RWPE2 (cell line): ENCODE results near the gene OR9A2.

Source experiments
- ATAC-seq: fragments of 200-7000 bp; cut with Tn5 transposase; 3 replicates; pipeline ENCODE4 v1.9.1; 2021; ENCODE audit warnings: low read depth
- DNase-seq: peaks from one replicate; pipeline ENCODE4 v3.0.0-alpha.2; 2020; ENCODE audit warnings: low spot score
- H3K27ac ChIP-seq: fragments of 450-650 bp; 2 replicates; pipeline ENCODE4 v1.5.1; 2017; ENCODE audit warnings: mild to moderate bottlenecking; ENCODE audit not compliant: poor library complexity, severe bottlenecking
- H3K27me3 ChIP-seq: fragments of 250-450 bp; sonication (Bioruptor Pico); 2 replicates; pipeline ENCODE4 v1.5.1; 2021; ENCODE audit warnings: mild to moderate bottlenecking, moderate library complexity; ENCODE audit not compliant: insufficient read depth, poor library complexity, severe bottlenecking
- H3K36me3 ChIP-seq: fragments of 250-450 bp; sonication (Bioruptor Pico); 2 replicates; pipeline ENCODE4 v1.5.1; 2020; ENCODE audit warnings: low read depth, mild to moderate bottlenecking, moderate library complexity
- H3K4me1 ChIP-seq: fragments of 250-450 bp; sonication (Bioruptor Pico); 2 replicates; pipeline ENCODE4 v1.5.1; 2021; ENCODE audit warnings: mild to moderate bottlenecking, moderate library complexity; ENCODE audit not compliant: insufficient read depth, poor library complexity, severe bottlenecking
- H3K4me3 ChIP-seq: fragments of 250-450 bp; sonication (Bioruptor Pico); 2 replicates; pipeline ENCODE4 v1.5.1; 2021; ENCODE audit warnings: mild to moderate bottlenecking, moderate library complexity; ENCODE audit not compliant: severe bottlenecking
- H3K9me3 ChIP-seq: fragments of 250-450 bp; sonication (Bioruptor Pico); 2 replicates; pipeline ENCODE4 v1.5.1; 2021; ENCODE audit warnings: mild to moderate bottlenecking, moderate library complexity; ENCODE audit not compliant: severe bottlenecking
- CTCF ChIP-seq: fragments of 450-650 bp; IDR thresholded peaks from one replicate; pipeline ENCODE4 v1.5.1; 2017; ENCODE audit warnings: mild to moderate bottlenecking, moderate library complexity; ENCODE audit not compliant: poor library complexity, severe bottlenecking

OR9A2 gene

GRCh38 chr7:143027032-143027431, at the start of gene OR9A2:
OR9A2 (minus strand) TSS chr7:143027132; CDS start chr7:143027132, 0 bp downstream.
- Histone ChIP-seq H3K4me1 (no peaks in the 10 kb centered on the region), H3K4me3 (no peak within 1 kb of the TSS), H3K27me3 (no peaks in the 10 kb centered on the region), H3K36me3 (no peaks in the 10 kb centered on the region), H3K9me3 (no peaks in the 10 kb centered on the region), H3K27ac (no peak within 1 kb of the TSS)
- ATAC-seq (no peak), DNase-seq (no peak)
- TF ChIP-seq CTCF = no peak

- H3K27ac ChIP-seq = no peak overlapping the region
Measured at GRCh38 chr7:143074141-143074540, 47.2 kb upstream of the OR9A2 start.

GRCh38 chr7:143073556-143073955, 46.6 kb upstream of the OR9A2 start:
- H3K9me3 ChIP-seq = no peaks in the 10 kb centered on the region
- ATAC-seq = no peak
- H3K36me3 ChIP-seq = no peaks in the 10 kb centered on the region
- no peaks in the 10 kb centered on the region for H3K4me1 ChIP-seq
- DNase-seq = no peak
- no peak overlapping the region for H3K27ac ChIP-seq
- TF ChIP-seq CTCF = no peak
- no peak overlapping the region for H3K4me3 ChIP-seq
- no peaks in the 10 kb centered on the region for H3K27me3 ChIP-seq

More at GRCh38 chr7:143074141-143074540, 47.2 kb upstream of the OR9A2 start:
- H3K4me1 ChIP-seq = no peaks in the 10 kb centered on the region
- no peaks in the 10 kb centered on the region for H3K36me3 ChIP-seq
- H3K9me3 ChIP-seq = no peaks in the 10 kb centered on the region
- H3K27me3 ChIP-seq = no peaks in the 10 kb centered on the region
- no peak overlapping the region for H3K4me3 ChIP-seq
- ATAC-seq (no peak), DNase-seq (no peak)
- no peak for TF ChIP-seq CTCF

GRCh38 chr7:143069912-143070500, 43.1 kb upstream of the OR9A2 start:
- no peak for DNase-seq

More at GRCh38 chr7:143069912-143070500, 43.1 kb upstream of the OR9A2 start:
- no peak overlapping the region for H3K27ac ChIP-seq
- no peaks in the 10 kb centered on the region for H3K4me1 ChIP-seq
- ATAC-seq = no peak
- no peak for TF ChIP-seq CTCF
- H3K9me3 ChIP-seq = no peaks in the 10 kb centered on the region
- H3K36me3 ChIP-seq = no peaks in the 10 kb centered on the region
- no peak overlapping the region for H3K4me3 ChIP-seq
- no peaks in the 10 kb centered on the region for H3K27me3 ChIP-seq
